ENCODE data around the gene MRPL10. TPM values are rescaled to one million over a fixed set of nuclear protein-coding genes. Genes with fewer than 3 reads are reported as not detected.

The MRPL10 gene
- total RNA-seq, 1 donor from 2014 or later, result 55.5 TPM

GRCh38 chr17:47862621-47863440 lies 31.5 kb upstream of the MRPL10 start:
- intact Hi-C loops (cut with DNase I), result no loop called here
- DNase-seq (ENCODE audit: low spot score), result no peak

GRCh38 chr17:47860386-47860785 lies 29.0 kb upstream of the MRPL10 start:
- no peak for DNase-seq (ENCODE audit: low spot score)
- intact Hi-C loops (cut with DNase I), result no loop called here

GRCh38 chr17:47857551-47858455 lies 26.5 kb upstream of the MRPL10 start:
- DNase-seq (ENCODE audit: low spot score), result no peak
- intact Hi-C loops (cut with DNase I), result no loop called here

- no peak for DNase-seq (ENCODE audit: low spot score)
- intact Hi-C loops (cut with DNase I), result no loop called here
These were observed 25.5 kb upstream of the MRPL10 start for GRCh38 chr17:47856830-47857229.

- intact Hi-C loops (cut with DNase I), result no loop called here
- no peak for DNase-seq (ENCODE audit: low spot score)
These were observed 24.4 kb upstream of the MRPL10 start for GRCh38 chr17:47855737-47856136.

- intact Hi-C loops (cut with DNase I), result no loop called here
- no peak for DNase-seq (ENCODE audit: low spot score)
These were observed 22.3 kb upstream of the MRPL10 start for GRCh38 chr17:47853616-47854015.

- intact Hi-C loops (cut with DNase I), result no loop called here
- DNase-seq (ENCODE audit: low spot score), result no peak
These were observed 21.0 kb upstream of the MRPL10 start for GRCh38 chr17:47852113-47852949.

GRCh38 chr17:47851764-47852112 lies 20.4 kb upstream of the MRPL10 start:
- intact Hi-C loops (cut with DNase I), result no loop called here
- DNase-seq (ENCODE audit: low spot score), result no peak

- DNase-seq (ENCODE audit: low spot score), result no peak
- intact Hi-C loops (cut with DNase I), result no loop called here
These were observed 19.6 kb upstream of the MRPL10 start, which contains the start of gene SP6 for GRCh38 chr17:47850692-47851573. Gene SP6 (minus strand): TSS chr17:47851163. CDS start chr17:47848429, 2,734 bp downstream.

- intact Hi-C loops (cut with DNase I), result no loop called here
These were observed 19.0 kb upstream of the MRPL10 start for GRCh38 chr17:47850373-47850691.

GRCh38 chr17:47848198-47848513 lies 16.8 kb upstream of the MRPL10 start:
- no peak for DNase-seq (ENCODE audit: low spot score)
- intact Hi-C loops (cut with DNase I), result no loop called here

More at GRCh38 chr17:47850373-47850691, 19.0 kb upstream of the MRPL10 start:
- no peak for DNase-seq (ENCODE audit: low spot score)

- intact Hi-C loops (cut with DNase I), result no loop called here
- no peak for DNase-seq (ENCODE audit: low spot score)
These were observed 16.2 kb upstream of the MRPL10 start for GRCh38 chr17:47847341-47848197.

- intact Hi-C loops (cut with DNase I), result no loop called here
- DNase-seq (ENCODE audit: low spot score), result no peak
These were observed 15.5 kb upstream of the MRPL10 start for GRCh38 chr17:47846716-47847340.

- no peak for DNase-seq (ENCODE audit: low spot score)
- intact Hi-C loops (cut with DNase I), result no loop called here
These were observed 14.4 kb upstream of the MRPL10 start for GRCh38 chr17:47845716-47846075.

- intact Hi-C loops (cut with DNase I), result loop anchor here (5.0 kb wide), 1 partner anchor 172 kb away; no protein-coding TSS in a partner anchor
- DNase-seq (ENCODE audit: low spot score), result no peak
These were observed 13.7 kb upstream of the MRPL10 start for GRCh38 chr17:47844814-47845715.

- intact Hi-C loops (cut with DNase I), result loop anchor here (5.0 kb wide), 1 partner anchor 173 kb away; no protein-coding TSS in a partner anchor
- no peak for DNase-seq (ENCODE audit: low spot score)
These were observed 12.9 kb upstream of the MRPL10 start for GRCh38 chr17:47844227-47844626.

GRCh38 chr17:47843391-47843730 lies 12.0 kb upstream of the MRPL10 start:
- intact Hi-C loops (cut with DNase I), result loop anchor here (2.0 to 5.0 kb wide), 2 partner anchors 105 to 174 kb away; no protein-coding TSS in a partner anchor
- no peak for DNase-seq (ENCODE audit: low spot score)

Measured in cardiac septum (tissue), 1 donor.